PC-3 (cell line): ENCODE results near the gene NLRP3. TPM values are rescaled to one million over a fixed set of nuclear protein-coding genes. Genes with fewer than 3 reads are reported as not detected.

Experiments
- ATAC-seq: fragments of 200-7000 bp; cut with Tn5 transposase; 2 replicates; pipeline ENCODE4 v1.9.1; 2020; ENCODE audit warnings: mild to moderate bottlenecking, moderate library complexity
- BruUV-seq: library from RNA; stranded (reverse); fragments of 400-500 nt; replicated peaks from 2 replicates; lab custom pipeline; 2021; lab: Mats Ljungman, UMichigan
- CTCF ChIA-PET: fragments of 300-600 bp; sonication (Branson Sonifier 250); formaldehyde crosslinking; loops from one replicate; lab custom pipeline; 2022; ENCODE audit warnings: antibody characterized with exemption; lab: Charles Lee
- POLR2A ChIA-PET: fragments of 300-600 bp; sonication (Branson Sonifier 250); formaldehyde crosslinking; loops from one replicate; lab custom pipeline; 2022; ENCODE audit warnings: antibody characterized with exemption; ENCODE audit not compliant: unreplicated experiment; lab: Charles Lee
- DNase-seq: peaks from one replicate; pipeline ENCODE4 v3.0.0-alpha.2; 2015
- H2AFZ ChIP-seq: fragments of 300-600 bp; sonication (generic); 2 replicates; pipeline ENCODE4 v1.6.0; 2016; ENCODE audit warnings: antibody characterized with exemption, low read length
- H3F3A ChIP-seq: fragments of 300-600 bp; sonication (generic); one replicate; pipeline ENCODE4 v1.6.0; 2017; ENCODE audit warnings: antibody characterized with exemption, low read length, control low read depth, mild to moderate bottlenecking; ENCODE audit not compliant: unreplicated experiment
- H3K27ac ChIP-seq: fragments of 300-600 bp; sonication (generic); 2 replicates; pipeline ENCODE4 v1.5.1; 2016; ENCODE audit warnings: mild to moderate bottlenecking, low read length
- H3K27me3 ChIP-seq: fragments of 300-600 bp; sonication (generic); 2 replicates; pipeline ENCODE4 v1.6.1; 2016; ENCODE audit warnings: low read length, mixed read lengths
- H3K36me3 ChIP-seq: fragments of 300-600 bp; sonication (generic); 2 replicates; pipeline ENCODE4 v1.6.1; 2016; ENCODE audit warnings: low read depth, mixed run types, low read length, mixed read lengths
- H3K4me1 ChIP-seq: fragments of 300-600 bp; sonication (generic); 2 replicates; pipeline ENCODE4 v1.5.1; 2016; ENCODE audit warnings: low read length; ENCODE audit not compliant: insufficient read depth
- H3K4me2 ChIP-seq: fragments of 300-600 bp; sonication (generic); 2 replicates; pipeline ENCODE4 v1.6.0; 2016; ENCODE audit warnings: low read length
- H3K4me3 ChIP-seq: fragments of 300-600 bp; sonication (generic); 2 replicates; pipeline ENCODE4 v1.5.1; 2016; ENCODE audit warnings: mild to moderate bottlenecking, low read length, mixed read lengths
- H3K79me2 ChIP-seq: fragments of 300-600 bp; sonication (generic); 2 replicates; pipeline ENCODE4 v1.6.1; 2017; ENCODE audit warnings: low read length, mixed read lengths
- H3K9ac ChIP-seq: fragments of 300-600 bp; sonication (generic); 2 replicates; pipeline ENCODE4 v1.6.0; 2016; ENCODE audit warnings: mild to moderate bottlenecking, low read length
- H3K9me2 ChIP-seq: fragments of 300-600 bp; sonication (generic); replicated peaks from 2 replicates; pipeline ENCODE4 v1.6.1; 2016; ENCODE audit warnings: mixed run types, low read length, mixed read lengths
- H3K9me3 ChIP-seq: fragments of 300-600 bp; sonication (generic); 2 replicates; pipeline ENCODE4 v1.6.1; 2016; ENCODE audit warnings: low read length, mixed read lengths
- H4K20me1 ChIP-seq: fragments of 300-600 bp; sonication (generic); 2 replicates; pipeline ENCODE4 v1.6.1; 2016; ENCODE audit warnings: low read length, mixed read lengths
- EZH2 ChIP-seq: fragments of 300-600 bp; sonication (generic); IDR thresholded peaks from one replicate; pipeline ENCODE4 v1.6.1; 2017; ENCODE audit warnings: antibody characterized with exemption, mild to moderate bottlenecking, low read length; ENCODE audit not compliant: unreplicated experiment
- EZH2phosphoT487 ChIP-seq: fragments of 300-600 bp; sonication (generic); IDR thresholded peaks from 2 replicates; pipeline ENCODE4 v1.6.1; 2018; ENCODE audit warnings: mild to moderate bottlenecking, antibody characterized with exemption, low read length, borderline replicate concordance
- intact Hi-C: fragments of 100-400 bp; cut with micrococcal nuclease; formaldehyde crosslinking; loops from 2 replicates; pipeline ENCODE4 v1.9.0; 2023
- total RNA-seq: library from RNA; depleted of rRNA; stranded (reverse); fragments of >200 nt; gene quantifications from 2 replicates; pipeline ENCODE4 v1.2.3, GENCODE V29; 2014; rRNA removed
- TF ChIP-seq, protein P1 (sequence below): fragments of 300-600 bp; sonication (generic); conservative IDR thresholded peaks from 2 replicates; pipeline ENCODE4 v1.5.1; 2017; ENCODE audit warnings: antibody characterized with exemption, low read depth, mild to moderate bottlenecking, low read length

The NLRP3 gene
- total RNA-seq, 1 experiment from 2014 or later: 0.40 TPM

- Histone ChIP-seq H3K4me1 (peaks cover 11% of the 10 kb centered on the region), H3K9me3 (no peaks in the 10 kb centered on the region), H3K4me3 (no peak overlapping the region), H3K4me2 (no peak overlapping the region), H3K27me3 (peaks cover 36% of the 10 kb centered on the region), H3F3A (no peaks in the 10 kb centered on the region), H4K20me1 (no peaks in the 10 kb centered on the region), H3K36me3 (no peaks in the 10 kb centered on the region), H3K79me2 (no peaks in the 10 kb centered on the region), H3K27ac (no peak overlapping the region), H2AFZ (no peak overlapping the region), H3K9ac (no peak overlapping the region), H3K9me2 (no peaks in the 10 kb centered on the region)
- intact Hi-C loops: loop anchor here (5.0 kb wide), 1 partner anchor 183 kb away; the partner anchor contains the start of gene OR13G1
- ChIA-PET POLR2A (no interaction called here), CTCF (no interaction called here)
- no TSS peak for BruUV-seq
- DNase-seq (peak; percentile 18), ATAC-seq (no peak)
- TF ChIP-seq EZH2phosphoT487 (no peak), EZH2 (no peak)
- TF ChIP-seq, protein P1, sequence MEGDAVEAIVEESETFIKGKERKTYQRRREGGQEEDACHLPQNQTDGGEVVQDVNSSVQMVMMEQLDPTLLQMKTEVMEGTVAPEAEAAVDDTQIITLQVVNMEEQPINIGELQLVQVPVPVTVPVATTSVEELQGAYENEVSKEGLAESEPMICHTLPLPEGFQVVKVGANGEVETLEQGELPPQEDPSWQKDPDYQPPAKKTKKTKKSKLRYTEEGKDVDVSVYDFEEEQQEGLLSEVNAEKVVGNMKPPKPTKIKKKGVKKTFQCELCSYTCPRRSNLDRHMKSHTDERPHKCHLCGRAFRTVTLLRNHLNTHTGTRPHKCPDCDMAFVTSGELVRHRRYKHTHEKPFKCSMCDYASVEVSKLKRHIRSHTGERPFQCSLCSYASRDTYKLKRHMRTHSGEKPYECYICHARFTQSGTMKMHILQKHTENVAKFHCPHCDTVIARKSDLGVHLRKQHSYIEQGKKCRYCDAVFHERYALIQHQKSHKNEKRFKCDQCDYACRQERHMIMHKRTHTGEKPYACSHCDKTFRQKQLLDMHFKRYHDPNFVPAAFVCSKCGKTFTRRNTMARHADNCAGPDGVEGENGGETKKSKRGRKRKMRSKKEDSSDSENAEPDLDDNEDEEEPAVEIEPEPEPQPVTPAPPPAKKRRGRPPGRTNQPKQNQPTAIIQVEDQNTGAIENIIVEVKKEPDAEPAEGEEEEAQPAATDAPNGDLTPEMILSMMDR: no peak
Measured at GRCh38 chr1:247494767-247495166, 78.8 kb downstream of the NLRP3 start.

GRCh38 chr1:247496581-247497285 lies 80.8 kb downstream of the NLRP3 start:
- ChIA-PET CTCF (no interaction called here), POLR2A (no interaction called here)
- intact Hi-C loops: loop anchor here (5.0 kb wide), 1 partner anchor 181 kb away; the partner anchor contains the start of gene OR13G1
- Histone ChIP-seq H3K9me3 (no peaks in the 10 kb centered on the region), H3K4me2 (peak overlapping the region; percentile 78), H3K79me2 (no peaks in the 10 kb centered on the region), H3K4me1 (peaks cover 11% of the 10 kb centered on the region), H3K9me2 (no peaks in the 10 kb centered on the region), H3K9ac (no peak overlapping the region), H3K4me3 (peak overlapping the region; percentile 56), H3K27me3 (peaks cover 19% of the 10 kb centered on the region; the same call in 1 of the 2 replicates), H3F3A (no peaks in the 10 kb centered on the region), H3K27ac (no peak overlapping the region), H2AFZ (peak overlapping the region; percentile 81), H3K36me3 (no peaks in the 10 kb centered on the region), H4K20me1 (no peaks in the 10 kb centered on the region)
- peak; percentile 40 for DNase-seq
- BruUV-seq: no TSS peak
- TF ChIP-seq, protein P1: no peak
- TF ChIP-seq EZH2phosphoT487 (no peak), EZH2 (no peak)
- ATAC-seq: peak; percentile 68

Other genes with a start within 250 kb of the NLRP3 start
- 19.9 and 22.2 TPM in 2 replicates for gene ZNF124, start 244.2 kb upstream of the NLRP3 start, total RNA-seq
- not detected in 2 replicates for gene VN1R5, start 160.1 kb upstream of the NLRP3 start, total RNA-seq
- gene ZNF496, start 84.3 kb upstream of the NLRP3 start, total RNA-seq: 79.4 and 103 TPM in 2 replicates
- gene OR2B11, start 41.9 kb downstream of the NLRP3 start, total RNA-seq: not detected in 2 replicates
- gene OR2C3, start 120.3 kb downstream of the NLRP3 start, total RNA-seq: not detected in 2 replicates
- not detected in 2 replicates for gene GCSAML, start 133.0 kb downstream of the NLRP3 start, total RNA-seq
- not detected in 2 replicates for gene OR2G2, start 172.2 kb downstream of the NLRP3 start, total RNA-seq
- gene OR2G3, start 189.4 kb downstream of the NLRP3 start, total RNA-seq: not detected in 2 replicates